HepG2 (cell line): ENCODE results near the gene PNKD. TPM values are rescaled to one million over a fixed set of nuclear protein-coding genes. Genes with fewer than 3 reads are reported as not detected.

Experiments
- ATAC-seq: fragments of 200-7000 bp; cut with Tn5 transposase; 3 replicates; pipeline ENCODE4 v1.9.1; 2020; ENCODE audit warnings: mild to moderate bottlenecking, moderate library complexity
- BruUV-seq: library from RNA; stranded (reverse); fragments of 400-500 nt; replicated peaks from 2 replicates; lab custom pipeline; 2021; lab: Mats Ljungman, UMichigan
- CTCF ChIA-PET: fragments of 300-600 bp; formaldehyde crosslinking; extraction: SDS; loops from one replicate; lab custom pipeline; 2021; ENCODE audit warnings: low total read pairs, inconsistent platforms, low intra/inter-chr PET ratio; lab: Yijun Ruan, JAX
- POLR2A ChIA-PET: fragments of 350-600 bp; sonication (Branson Sonifier 250); formaldehyde crosslinking; loops from one replicate; lab custom pipeline; 2020; ENCODE audit warnings: antibody characterized with exemption, inconsistent platforms; lab: Yijun Ruan, JAX
- DNase-seq: peaks from one replicate; pipeline ENCODE4 v3.0.0-alpha.2; 2015; ENCODE audit warnings: low spot score
- FAIRE-seq: peaks from 3 replicates; lab custom pipeline; 2011; peaks lifted over from hg19 to GRCh38; lab: Jason Lieb, UNC
- H2AFZ ChIP-seq: one replicate; pipeline ENCODE4 v1.6.1; 2011; ENCODE audit warnings: low read length, inconsistent platforms
- H3K27ac ChIP-seq: fragments of 300-600 bp; 3 replicates; pipeline ENCODE4 v1.8.0; 2011; ENCODE audit warnings: mixed run types, mild to moderate bottlenecking, mixed read lengths, low read length, inconsistent platforms; ENCODE audit not compliant: insufficient read depth; ENCODE audit errors: extremely low read length
- H3K27me3 ChIP-seq, 2 experiments: fragments of 200-600 bp in 1 of 2; 2 replicates in 1 of 2; 3 replicates in 1 of 2; pipeline versions ENCODE4 v1.6.0 to v1.8.0; 2011; ENCODE audit warnings: low read length in 2 of 2, mild to moderate bottlenecking in 2 of 2, moderate library complexity in 2 of 2, inconsistent platforms in 1 of 2; ENCODE audit not compliant: insufficient read depth in 2 of 2, control insufficient read depth in 1 of 2
- H3K36me3 ChIP-seq, 2 experiments: fragments of 200-600 bp in 1 of 2; replicated peaks in 1 of 2; 2 replicates in 1 of 2; 3 replicates in 1 of 2; pipeline versions ENCODE4 v1.5.1 to v1.8.0; 2011; ENCODE audit warnings: low read length in 2 of 2, inconsistent platforms in 1 of 2; ENCODE audit not compliant: insufficient read depth in 2 of 2, control insufficient read depth in 1 of 2
- H3K4me1 ChIP-seq: 2 replicates; pipeline ENCODE4 v1.5.1; 2012; ENCODE audit warnings: low read length, inconsistent platforms; ENCODE audit not compliant: insufficient read depth
- H3K4me2 ChIP-seq: 2 replicates; pipeline ENCODE4 v1.6.0; 2011; ENCODE audit warnings: low read depth, low read length, inconsistent platforms
- H3K4me3 ChIP-seq, 3 experiments: fragments of 200-600 bp in 1 of 3; sonication (generic), shearing (Covaris generic) in 1 of 3; replicated peaks in 1 of 3; 2 replicates each; pipeline ENCODE4 v1.5.1; 2011 to 2016; ENCODE audit warnings: low read length in 3 of 3, inconsistent platforms in 2 of 3, low read depth in 2 of 3, mild to moderate bottlenecking in 2 of 3, control low read depth in 1 of 3, mixed read lengths in 1 of 3; ENCODE audit not compliant: insufficient read depth in 1 of 3
- H3K79me2 ChIP-seq: one replicate; pipeline ENCODE4 v1.6.1; 2011; ENCODE audit warnings: low read length, inconsistent platforms; ENCODE audit not compliant: insufficient read depth
- H3K9ac ChIP-seq: 2 replicates; pipeline ENCODE4 v1.6.0; 2011; ENCODE audit warnings: mild to moderate bottlenecking, low read depth, low read length, inconsistent platforms; ENCODE audit not compliant: insufficient read depth
- H3K9me3 ChIP-seq: 2 replicates; pipeline ENCODE4 v1.5.1; 2012; ENCODE audit warnings: mild to moderate bottlenecking, low read length
- H4K20me1 ChIP-seq: 2 replicates; pipeline ENCODE4 v1.6.0; 2011; ENCODE audit warnings: inconsistent platforms, mild to moderate bottlenecking, low read length, moderate library complexity; ENCODE audit not compliant: insufficient read depth
- ZFP91 ChIP-seq: sonication (generic); formaldehyde crosslinking; IDR thresholded peaks from 2 replicates; pipeline ENCODE4 v1.9.0; 2022; ENCODE audit warnings: missing genetic modification reagents, mild to moderate bottlenecking, borderline replicate concordance
- ZHX1 ChIP-seq: sonication (generic); formaldehyde crosslinking; IDR thresholded peaks from 2 replicates; pipeline ENCODE4 v1.8.1; 2022; ENCODE audit warnings: low read depth, mild to moderate bottlenecking, missing genetic modification reagents
- WGBS: methylation state at CpG from one replicate; pipeline ENCODE4 v1.1.6; 2017; ENCODE audit warnings: low lambda C conversion rate; 5-methylcytosine and 5-hydroxymethylcytosine counted together
- in situ Hi-C: cut with HindIII; loops from 2 replicates; pipeline ENCODE4 v1.10.0; 2017; ENCODE audit warnings: low pct_unique_long_range_greater_than_20kb; ENCODE audit not compliant: extremely low pct_ligation_motif_present
- intact Hi-C: fragments of 100-400 bp; cut with micrococcal nuclease; formaldehyde crosslinking; loops from one replicate; pipeline ENCODE4 v1.10.0; 2022; ENCODE audit not compliant: unreplicated experiment
- polyA plus RNA-seq, 8 experiments: library from polyadenylated mRNA; depleted of rRNA in 3 of 8; stranded (reverse) in 7 of 8; unstranded in 1 of 8; fragments of >200 nt; fragmentation: Illumina TruSeq in 4 of 8; extraction: Trizol in 4 of 8; gene quantifications; 2 replicates each; pipeline versions ENCODE4 v1.2.1 to v1.2.3, GENCODE V29; 2011 to 2016; ENCODE audit warnings: low read depth in 4 of 8, missing spikeins in 1 of 8, mixed read lengths in 1 of 8; ENCODE audit not compliant: insufficient read depth in 1 of 8
- total RNA-seq, 5 experiments: library from RNA; depleted of rRNA; stranded (reverse); fragments of >200 nt; fragmentation: Illumina TruSeq; extraction: Trizol; gene quantifications; 2 replicates each; pipeline ENCODE4 v1.2.3, GENCODE V29; 2016; ENCODE audit warnings: low read depth in 1 of 5

PNKD gene
- total and polyA plus RNA-seq, 2 of the 13 experiments (the other 11 are each of a cell fraction or from before 2014, with no cell fraction given): 55.9 to 80.4 TPM

GRCh38 chr2:218345491-218346236, 75.3 kb downstream of the PNKD start:
- FAIRE-seq (no peak), ATAC-seq (no peak; the same call in 2 of the 3 replicates), DNase-seq (no peak)
- TF ChIP-seq ZHX1 (CRISPR knock-in tag): no peak
- TF ChIP-seq ZFP91 (CRISPR knock-in tag): peak; percentile 24; the same call in 1 of the 2 replicates
- Histone ChIP-seq H3K36me3 (peaks cover 9 to 10% of the 10 kb centered on the region in 2 experiments), H3K4me2 (no peak overlapping the region), H3K4me3 (no peak overlapping the region), H3K4me1 (peaks cover 7% of the 10 kb centered on the region; the same call in 1 of the 2 replicates), H4K20me1 (no peaks in the 10 kb centered on the region), H3K79me2 (no peaks in the 10 kb centered on the region), H3K27me3 (no peaks in the 10 kb centered on the region), H3K9me3 (no peaks in the 10 kb centered on the region), H3K9ac (no peak overlapping the region), H2AFZ (no peak overlapping the region), H3K27ac (no peak overlapping the region)
- WGBS: 93% methylated on average over 12 of the region's 12 CpGs
- BruUV-seq: no TSS peak
- intact Hi-C loops (no loop called here), in situ Hi-C loops (no loop called here)
- CTCF ChIA-PET: no interaction called here
- POLR2A ChIA-PET: no interaction called here
